GM23338 (cell line): ENCODE data around the gene ZDHHC5. TPM values are rescaled to one million over a fixed set of nuclear protein-coding genes. Genes with fewer than 3 reads are reported as not detected.

Experiments used
- ATAC-seq: fragments of 200-7000 bp; cut with Tn5 transposase; 3 replicates; pipeline ENCODE4 v1.9.1; 2020
- DNase-seq: peaks from one replicate; pipeline ENCODE4 v3.0.0-alpha.2; 2015; ENCODE audit warnings: low spot score
- H2AFZ ChIP-seq: fragments of 200-600 bp; sonication (generic); 2 replicates; pipeline ENCODE4 v1.8.0; 2016; ENCODE audit warnings: antibody characterized with exemption, mild to moderate bottlenecking, moderate library complexity
- H3F3A ChIP-seq: fragments of 200-600 bp; sonication (generic); replicated peaks from 2 replicates; pipeline ENCODE4 v1.8.0; 2017; ENCODE audit warnings: antibody characterized with exemption, mixed run types, low read depth
- H3K27ac ChIP-seq: fragments of 200-600 bp; sonication (generic); 2 replicates; pipeline ENCODE4 v1.6.1; 2016; ENCODE audit warnings: low read depth
- H3K27me3 ChIP-seq: fragments of 200-600 bp; sonication (generic); 2 replicates; pipeline ENCODE4 v1.8.0; 2016; ENCODE audit warnings: mild to moderate bottlenecking, mixed run types, moderate library complexity; ENCODE audit not compliant: insufficient read depth
- H3K36me3 ChIP-seq: fragments of 200-600 bp; sonication (generic); 2 replicates; pipeline ENCODE4 v1.8.0; 2016; ENCODE audit warnings: mild to moderate bottlenecking; ENCODE audit not compliant: insufficient read depth
- H3K4me1 ChIP-seq: fragments of 200-600 bp; sonication (generic); 2 replicates; pipeline ENCODE4 v1.8.0; 2016; ENCODE audit warnings: mild to moderate bottlenecking, moderate library complexity; ENCODE audit not compliant: insufficient read depth
- H3K4me2 ChIP-seq: fragments of 200-600 bp; sonication (generic); 2 replicates; pipeline ENCODE4 v1.7.1; 2017; ENCODE audit warnings: mixed run types
- H3K4me3 ChIP-seq: fragments of 200-600 bp; sonication (generic); 2 replicates; pipeline ENCODE4 v1.6.1; 2016; ENCODE audit warnings: mixed run types
- H3K79me2 ChIP-seq: fragments of 200-600 bp; sonication (generic); replicated peaks from 2 replicates; pipeline ENCODE4 v1.8.0; 2017; ENCODE audit warnings: mild to moderate bottlenecking; ENCODE audit not compliant: insufficient read depth
- H3K9me2 ChIP-seq: fragments of 200-600 bp; sonication (generic); 2 replicates; pipeline ENCODE4 v1.8.0; 2017; ENCODE audit not compliant: insufficient read depth
- H4K20me1 ChIP-seq: fragments of 200-600 bp; sonication (generic); replicated peaks from 2 replicates; pipeline ENCODE4 v1.8.0; 2017; ENCODE audit warnings: mild to moderate bottlenecking; ENCODE audit not compliant: insufficient read depth
- H3K27ac Mint-ChIP-seq: 2 replicates; pipeline ENCODE4 v1.8.0; 2020; ENCODE audit warnings: inconsistent platforms, mild to moderate bottlenecking, moderate library complexity, mixed read lengths
- H3K27me3 Mint-ChIP-seq: 3 replicates; pipeline ENCODE4 v1.8.0; 2022; ENCODE audit warnings: low read depth, mild to moderate bottlenecking, moderate library complexity, mixed read lengths, inconsistent platforms; ENCODE audit not compliant: insufficient read depth, poor library complexity
- H3K36me3 Mint-ChIP-seq: 3 replicates; pipeline ENCODE4 v1.8.0; 2021; ENCODE audit warnings: low read depth, mild to moderate bottlenecking, inconsistent platforms, moderate library complexity, mixed read lengths
- H3K4me1 Mint-ChIP-seq: 3 replicates; pipeline ENCODE4 v1.8.0; 2020; ENCODE audit warnings: mild to moderate bottlenecking, inconsistent platforms, mixed read lengths
- H3K4me3 Mint-ChIP-seq: 3 replicates; pipeline ENCODE4 v1.8.0; 2021; ENCODE audit warnings: moderate library complexity, mild to moderate bottlenecking, inconsistent platforms, mixed read lengths
- H3K9me3 Mint-ChIP-seq: 3 replicates; pipeline ENCODE4 v1.8.0; 2020; ENCODE audit warnings: moderate library complexity, mild to moderate bottlenecking, inconsistent platforms, mixed read lengths
- CREB1 ChIP-seq: fragments of 250-450 bp; sonication (Bioruptor Pico); IDR thresholded peaks from 2 replicates; pipeline ENCODE4 v1.5.0; 2020; ENCODE audit warnings: low read depth, mild to moderate bottlenecking, moderate library complexity
- NANOG ChIP-seq: IDR thresholded peaks from 2 replicates; pipeline ENCODE4 v1.6.1; 2016; ENCODE audit warnings: antibody characterized with exemption, borderline replicate concordance
- ZNF114 ChIP-seq: fragments of 250-450 bp; sonication (Bioruptor Pico); IDR thresholded peaks from 2 replicates; pipeline ENCODE4 v1.5.0; 2020; ENCODE audit warnings: mild to moderate bottlenecking, moderate library complexity
- polyA plus RNA-seq: library from polyadenylated mRNA; unstranded; fragments of >200 nt; fragmentation: Nextera tagmentation; extraction: Ambion mirVana; gene quantifications from 2 replicates; pipeline ENCODE4 v1.2.1, GENCODE V29; 2016
- total RNA-seq: library from RNA; depleted of rRNA; stranded (reverse); fragments of >200 nt; shearing (Covaris generic); gene quantifications from 2 replicates; pipeline ENCODE4 v1.2.3, GENCODE V29; 2014
- TF ChIP-seq, protein P1 (sequence below): fragments of 250-450 bp; sonication (Bioruptor Pico); IDR thresholded peaks from 2 replicates; pipeline ENCODE4 v1.5.0; 2020; ENCODE audit warnings: mild to moderate bottlenecking, moderate library complexity
- TF ChIP-seq, protein P2 (sequence below): IDR thresholded peaks from one replicate; pipeline ENCODE4 v1.6.1; 2018; ENCODE audit warnings: antibody characterized with exemption; ENCODE audit not compliant: unreplicated experiment

The ZDHHC5 gene
- total and polyA plus RNA-seq, 2 experiments from 2014 or later, result 16.9 to 42.3 TPM

DNA sequence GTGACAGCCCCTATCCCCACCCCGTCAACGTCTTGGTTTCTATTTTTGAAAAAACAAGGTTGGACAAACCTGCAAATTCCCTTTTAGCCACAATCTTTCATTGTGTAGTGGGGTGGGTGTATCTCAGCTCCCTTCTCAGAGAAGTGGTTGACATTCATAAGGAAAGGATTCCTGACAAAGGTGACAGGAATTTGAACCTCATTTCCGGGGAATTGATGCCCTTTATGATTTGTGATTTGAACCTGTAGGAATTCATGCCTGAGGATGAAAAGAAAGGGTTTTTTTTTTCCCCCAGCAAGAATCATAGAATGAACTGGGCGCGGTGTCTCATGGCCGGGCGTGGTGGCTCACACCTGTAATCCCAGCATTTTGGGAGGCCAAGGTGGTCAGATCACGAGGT lies 32.7 kb upstream of the ZDHHC5 start:
- peaks cover 22% of the 10 kb centered on the region for H3K79me2 ChIP-seq
- H3K36me3 ChIP-seq, result 0 out of 2 replicates have a peak, but pooled peaks cover 2% of the 10 kb centered on the region
- Mint-ChIP-seq H3K9me3 (peaks cover 3% of the 10 kb centered on the region; the same call in 1 of the 3 replicates), H3K4me3 (no peak overlapping the region), H3K36me3 (peaks cover 19% of the 10 kb centered on the region), H3K27ac (no peak overlapping the region), H3K4me1 (peaks cover 21% of the 10 kb centered on the region), H3K27me3 (peaks cover 29% of the 10 kb centered on the region)
- no peak overlapping the region for H2AFZ ChIP-seq
- TF ChIP-seq, protein P1, sequence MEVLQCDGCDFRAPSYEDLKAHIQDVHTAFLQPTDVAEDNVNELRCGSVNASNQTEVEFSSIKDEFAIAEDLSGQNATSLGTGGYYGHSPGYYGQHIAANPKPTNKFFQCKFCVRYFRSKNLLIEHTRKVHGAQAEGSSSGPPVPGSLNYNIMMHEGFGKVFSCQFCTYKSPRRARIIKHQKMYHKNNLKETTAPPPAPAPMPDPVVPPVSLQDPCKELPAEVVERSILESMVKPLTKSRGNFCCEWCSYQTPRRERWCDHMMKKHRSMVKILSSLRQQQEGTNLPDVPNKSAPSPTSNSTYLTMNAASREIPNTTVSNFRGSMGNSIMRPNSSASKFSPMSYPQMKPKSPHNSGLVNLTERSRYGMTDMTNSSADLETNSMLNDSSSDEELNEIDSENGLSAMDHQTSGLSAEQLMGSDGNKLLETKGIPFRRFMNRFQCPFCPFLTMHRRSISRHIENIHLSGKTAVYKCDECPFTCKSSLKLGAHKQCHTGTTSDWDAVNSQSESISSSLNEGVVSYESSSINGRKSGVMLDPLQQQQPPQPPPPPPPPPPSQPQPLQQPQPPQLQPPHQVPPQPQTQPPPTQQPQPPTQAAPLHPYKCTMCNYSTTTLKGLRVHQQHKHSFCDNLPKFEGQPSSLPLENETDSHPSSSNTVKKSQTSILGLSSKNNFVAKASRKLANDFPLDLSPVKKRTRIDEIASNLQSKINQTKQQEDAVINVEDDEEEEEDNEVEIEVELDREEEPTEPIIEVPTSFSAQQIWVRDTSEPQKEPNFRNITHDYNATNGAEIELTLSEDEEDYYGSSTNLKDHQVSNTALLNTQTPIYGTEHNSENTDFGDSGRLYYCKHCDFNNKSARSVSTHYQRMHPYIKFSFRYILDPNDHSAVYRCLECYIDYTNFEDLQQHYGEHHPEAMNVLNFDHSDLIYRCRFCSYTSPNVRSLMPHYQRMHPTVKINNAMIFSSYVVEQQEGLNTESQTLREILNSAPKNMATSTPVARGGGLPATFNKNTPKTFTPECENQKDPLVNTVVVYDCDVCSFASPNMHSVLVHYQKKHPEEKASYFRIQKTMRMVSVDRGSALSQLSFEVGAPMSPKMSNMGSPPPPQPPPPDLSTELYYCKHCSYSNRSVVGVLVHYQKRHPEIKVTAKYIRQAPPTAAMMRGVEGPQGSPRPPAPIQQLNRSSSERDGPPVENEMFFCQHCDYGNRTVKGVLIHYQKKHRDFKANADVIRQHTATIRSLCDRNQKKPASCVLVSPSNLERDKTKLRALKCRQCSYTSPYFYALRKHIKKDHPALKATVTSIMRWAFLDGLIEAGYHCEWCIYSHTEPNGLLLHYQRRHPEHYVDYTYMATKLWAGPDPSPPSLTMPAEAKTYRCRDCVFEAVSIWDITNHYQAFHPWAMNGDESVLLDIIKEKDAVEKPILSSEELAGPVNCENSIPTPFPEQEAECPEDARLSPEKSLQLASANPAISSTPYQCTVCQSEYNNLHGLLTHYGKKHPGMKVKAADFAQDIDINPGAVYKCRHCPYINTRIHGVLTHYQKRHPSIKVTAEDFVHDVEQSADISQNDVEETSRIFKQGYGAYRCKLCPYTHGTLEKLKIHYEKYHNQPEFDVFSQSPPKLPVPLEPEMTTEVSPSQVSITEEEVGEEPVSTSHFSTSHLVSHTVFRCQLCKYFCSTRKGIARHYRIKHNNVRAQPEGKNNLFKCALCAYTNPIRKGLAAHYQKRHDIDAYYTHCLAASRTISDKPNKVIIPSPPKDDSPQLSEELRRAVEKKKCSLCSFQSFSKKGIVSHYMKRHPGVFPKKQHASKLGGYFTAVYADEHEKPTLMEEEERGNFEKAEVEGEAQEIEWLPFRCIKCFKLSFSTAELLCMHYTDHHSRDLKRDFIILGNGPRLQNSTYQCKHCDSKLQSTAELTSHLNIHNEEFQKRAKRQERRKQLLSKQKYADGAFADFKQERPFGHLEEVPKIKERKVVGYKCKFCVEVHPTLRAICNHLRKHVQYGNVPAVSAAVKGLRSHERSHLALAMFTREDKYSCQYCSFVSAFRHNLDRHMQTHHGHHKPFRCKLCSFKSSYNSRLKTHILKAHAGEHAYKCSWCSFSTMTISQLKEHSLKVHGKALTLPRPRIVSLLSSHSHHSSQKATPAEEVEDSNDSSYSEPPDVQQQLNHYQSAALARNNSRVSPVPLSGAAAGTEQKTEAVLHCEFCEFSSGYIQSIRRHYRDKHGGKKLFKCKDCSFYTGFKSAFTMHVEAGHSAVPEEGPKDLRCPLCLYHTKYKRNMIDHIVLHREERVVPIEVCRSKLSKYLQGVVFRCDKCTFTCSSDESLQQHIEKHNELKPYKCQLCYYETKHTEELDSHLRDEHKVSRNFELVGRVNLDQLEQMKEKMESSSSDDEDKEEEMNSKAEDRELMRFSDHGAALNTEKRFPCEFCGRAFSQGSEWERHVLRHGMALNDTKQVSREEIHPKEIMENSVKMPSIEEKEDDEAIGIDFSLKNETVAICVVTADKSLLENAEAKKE (CRISPR knock-in tag), result no peak
- H3F3A ChIP-seq, result peaks cover 26% of the 10 kb centered on the region
- peaks cover 15% of the 10 kb centered on the region for H3K4me1 ChIP-seq
- ATAC-seq (no peak), DNase-seq (no peak)
- H4K20me1 ChIP-seq, result peaks cover 4% of the 10 kb centered on the region; the same call in 1 of the 2 replicates
- H3K9me2 ChIP-seq, result peaks cover 32% of the 10 kb centered on the region
- H3K4me3 ChIP-seq, result no peak overlapping the region
- H3K27me3 ChIP-seq, result no peaks in the 10 kb centered on the region
- no peak overlapping the region for H3K4me2 ChIP-seq
- H3K27ac ChIP-seq, result no peak overlapping the region

DNA sequence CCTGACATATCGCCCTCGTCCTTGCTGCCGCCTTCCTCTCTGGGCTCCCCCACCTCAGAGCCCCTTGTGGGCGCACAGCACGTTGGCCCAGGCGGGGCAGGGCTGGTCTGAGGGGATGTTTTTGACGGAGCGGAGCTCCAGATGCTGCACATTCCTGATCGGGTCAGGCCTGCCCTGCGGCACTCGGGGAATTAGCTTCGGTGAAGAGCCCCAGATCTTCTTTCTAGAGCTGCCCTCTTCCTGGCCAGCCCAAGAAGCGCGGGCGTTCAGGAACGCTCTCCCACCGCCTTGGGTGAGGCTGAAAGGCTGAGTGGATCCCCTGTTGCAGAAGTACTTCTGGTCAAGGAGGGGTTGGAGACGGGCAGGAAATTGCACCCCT lies 30.3 kb upstream of the ZDHHC5 start:
- peaks cover 43% of the 10 kb centered on the region for H3K36me3 Mint-ChIP-seq
- H3F3A ChIP-seq, result peaks cover 49% of the 10 kb centered on the region
- 0 out of 2 replicates have a peak, but pooled peaks cover 12% of the 10 kb centered on the region for H3K36me3 ChIP-seq
- H4K20me1 ChIP-seq, result peaks cover 26% of the 10 kb centered on the region
- peak overlapping the region; percentile 91 for H3K4me2 ChIP-seq
- peak overlapping the region; percentile 99 for H3K27ac Mint-ChIP-seq
- H3K79me2 ChIP-seq, result peaks cover 45% of the 10 kb centered on the region
- H3K27ac ChIP-seq, result peak overlapping the region; percentile 100
- DNase-seq (peak; percentile 90), ATAC-seq (peak; percentile 32)
- H2AFZ ChIP-seq, result no peak overlapping the region
- H3K9me2 ChIP-seq, result peaks cover 26% of the 10 kb centered on the region
- peaks cover 36% of the 10 kb centered on the region for H3K27me3 Mint-ChIP-seq
- H3K4me3 ChIP-seq, result peak overlapping the region; percentile 99
- peaks cover 39% of the 10 kb centered on the region for H3K4me1 ChIP-seq
- no peaks in the 10 kb centered on the region for H3K27me3 ChIP-seq
- H3K4me1 Mint-ChIP-seq, result peaks cover 45% of the 10 kb centered on the region
- peaks cover 3% of the 10 kb centered on the region; the same call in 1 of the 3 replicates for H3K9me3 Mint-ChIP-seq
- H3K4me3 Mint-ChIP-seq, result peak overlapping the region; percentile 99
- TF ChIP-seq, protein P2, sequence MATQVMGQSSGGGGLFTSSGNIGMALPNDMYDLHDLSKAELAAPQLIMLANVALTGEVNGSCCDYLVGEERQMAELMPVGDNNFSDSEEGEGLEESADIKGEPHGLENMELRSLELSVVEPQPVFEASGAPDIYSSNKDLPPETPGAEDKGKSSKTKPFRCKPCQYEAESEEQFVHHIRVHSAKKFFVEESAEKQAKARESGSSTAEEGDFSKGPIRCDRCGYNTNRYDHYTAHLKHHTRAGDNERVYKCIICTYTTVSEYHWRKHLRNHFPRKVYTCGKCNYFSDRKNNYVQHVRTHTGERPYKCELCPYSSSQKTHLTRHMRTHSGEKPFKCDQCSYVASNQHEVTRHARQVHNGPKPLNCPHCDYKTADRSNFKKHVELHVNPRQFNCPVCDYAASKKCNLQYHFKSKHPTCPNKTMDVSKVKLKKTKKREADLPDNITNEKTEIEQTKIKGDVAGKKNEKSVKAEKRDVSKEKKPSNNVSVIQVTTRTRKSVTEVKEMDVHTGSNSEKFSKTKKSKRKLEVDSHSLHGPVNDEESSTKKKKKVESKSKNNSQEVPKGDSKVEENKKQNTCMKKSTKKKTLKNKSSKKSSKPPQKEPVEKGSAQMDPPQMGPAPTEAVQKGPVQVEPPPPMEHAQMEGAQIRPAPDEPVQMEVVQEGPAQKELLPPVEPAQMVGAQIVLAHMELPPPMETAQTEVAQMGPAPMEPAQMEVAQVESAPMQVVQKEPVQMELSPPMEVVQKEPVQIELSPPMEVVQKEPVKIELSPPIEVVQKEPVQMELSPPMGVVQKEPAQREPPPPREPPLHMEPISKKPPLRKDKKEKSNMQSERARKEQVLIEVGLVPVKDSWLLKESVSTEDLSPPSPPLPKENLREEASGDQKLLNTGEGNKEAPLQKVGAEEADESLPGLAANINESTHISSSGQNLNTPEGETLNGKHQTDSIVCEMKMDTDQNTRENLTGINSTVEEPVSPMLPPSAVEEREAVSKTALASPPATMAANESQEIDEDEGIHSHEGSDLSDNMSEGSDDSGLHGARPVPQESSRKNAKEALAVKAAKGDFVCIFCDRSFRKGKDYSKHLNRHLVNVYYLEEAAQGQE, result no peak
- TF ChIP-seq ZNF114 (CRISPR knock-in tag), result no peak
- TF ChIP-seq CREB1, result no peak
- no peak for TF ChIP-seq NANOG
